ENCODE results near the gene PAX1.

The PAX1 gene

DNA sequence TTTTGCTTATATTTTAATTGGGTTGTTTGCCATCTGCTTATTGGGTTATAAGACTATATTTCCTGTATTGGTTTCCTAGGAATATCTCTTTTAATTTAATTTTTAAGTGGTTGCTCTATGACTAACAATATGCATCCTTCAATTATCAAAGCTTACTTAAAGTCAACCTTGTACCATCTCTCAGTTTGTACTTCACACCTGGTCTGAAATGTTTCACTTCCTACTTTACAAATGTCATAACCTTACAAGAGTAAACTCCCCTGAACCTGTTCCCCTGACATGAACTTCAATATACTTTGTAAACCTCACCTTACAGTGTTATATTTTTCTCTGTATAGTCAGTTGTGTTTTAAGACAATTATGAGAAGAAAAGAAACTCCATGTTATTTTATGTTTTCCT is 35.8 kb downstream of the PAX1 start:
- DNase-seq, result no peak

DNA sequence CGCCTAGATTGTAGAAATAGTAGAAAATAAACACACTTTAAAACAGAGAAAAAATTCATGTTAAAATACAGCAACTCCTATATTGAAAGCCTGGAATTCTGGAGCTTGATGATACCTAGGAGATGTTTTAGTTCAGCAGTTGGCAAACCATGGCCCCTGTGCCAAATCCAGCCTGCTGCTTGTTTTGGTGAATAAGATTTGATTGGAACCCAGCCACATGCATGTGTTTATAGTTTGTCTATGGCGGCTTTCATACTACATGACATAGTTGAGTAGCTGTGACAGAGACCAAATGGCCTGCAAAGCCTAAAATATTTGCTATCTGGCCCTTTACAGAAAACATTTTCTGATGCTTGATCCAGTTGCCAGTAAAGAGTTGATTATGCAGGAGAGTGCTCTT is 57.2 kb downstream of the PAX1 start:
- no peak for DNase-seq

DNA sequence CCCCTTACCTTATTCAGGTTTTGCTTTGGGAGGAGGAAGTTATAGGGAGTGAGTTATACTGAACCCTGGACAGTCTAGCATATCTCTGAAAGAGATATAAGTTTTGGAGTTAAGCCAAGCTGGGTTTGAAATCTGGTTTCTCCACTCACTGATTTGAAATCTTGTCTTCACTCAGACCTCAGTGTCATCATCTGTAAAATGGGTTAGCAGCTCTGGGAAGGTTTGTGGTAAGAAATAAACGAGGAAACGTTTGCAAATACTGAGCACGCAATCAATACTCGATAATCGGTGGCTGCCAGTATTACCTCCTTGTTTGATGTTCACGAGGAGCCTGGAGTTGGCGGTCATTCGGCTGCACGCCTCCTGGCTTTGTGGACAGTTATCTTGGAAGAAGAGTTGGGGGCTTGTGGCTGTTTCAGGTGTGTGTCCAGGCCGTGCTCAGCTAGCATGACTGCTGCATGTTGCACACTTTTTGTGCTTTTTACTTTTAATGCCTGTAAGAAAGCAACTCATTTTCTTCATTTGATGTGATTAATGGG is 61.8 kb downstream of the PAX1 start:
- DNase-seq, result no peak

GRCh38 chr20:21767739-21768223 is 62.3 kb downstream of the PAX1 start:
- DNase-seq, result no peak
